NB4 (cell line): Measurements from ENCODE around the gene MFN2.

Experiments used
- MYC ChIP-seq: IDR thresholded peaks from 2 replicates; pipeline ENCODE4 v1.6.1; 2011; ENCODE audit warnings: low read depth, low read length
- POLR2A ChIP-seq: IDR thresholded peaks from 2 replicates; pipeline ENCODE4 v1.6.1; 2011; ENCODE audit warnings: mild to moderate bottlenecking; ENCODE audit not compliant: insufficient read length; ENCODE audit errors: extremely low read depth
- TF ChIP-seq, protein P1 (sequence below): IDR thresholded peaks from one replicate; pipeline ENCODE4 v1.5.1; 2012; ENCODE audit warnings: low read depth, low read length

DNA sequence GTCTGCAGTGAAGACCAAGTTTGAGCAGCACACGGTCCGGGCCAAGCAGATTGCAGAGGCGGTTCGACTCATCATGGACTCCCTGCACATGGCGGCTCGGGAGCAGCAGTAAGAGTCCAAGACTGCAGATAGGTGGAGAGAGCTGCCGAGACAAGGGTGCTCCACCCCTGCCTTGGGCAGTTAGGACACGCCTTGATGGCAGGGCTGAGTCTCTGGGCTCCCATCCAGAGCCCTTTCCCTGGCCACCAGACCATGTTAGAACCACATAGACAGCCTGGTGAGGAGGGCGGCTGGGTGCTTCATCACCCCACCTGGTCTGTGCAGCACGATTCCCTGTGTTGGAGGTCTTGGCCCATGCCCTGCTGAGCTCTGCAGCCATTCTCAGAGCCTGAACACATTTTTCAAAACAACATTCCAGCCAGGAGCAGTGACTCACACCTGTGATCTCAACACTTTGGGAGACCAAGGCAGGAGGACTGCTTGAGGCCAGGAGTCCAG, 21.8 kb downstream of the MFN2 start:
- no peak for TF ChIP-seq POLR2A
- TF ChIP-seq, protein P1, sequence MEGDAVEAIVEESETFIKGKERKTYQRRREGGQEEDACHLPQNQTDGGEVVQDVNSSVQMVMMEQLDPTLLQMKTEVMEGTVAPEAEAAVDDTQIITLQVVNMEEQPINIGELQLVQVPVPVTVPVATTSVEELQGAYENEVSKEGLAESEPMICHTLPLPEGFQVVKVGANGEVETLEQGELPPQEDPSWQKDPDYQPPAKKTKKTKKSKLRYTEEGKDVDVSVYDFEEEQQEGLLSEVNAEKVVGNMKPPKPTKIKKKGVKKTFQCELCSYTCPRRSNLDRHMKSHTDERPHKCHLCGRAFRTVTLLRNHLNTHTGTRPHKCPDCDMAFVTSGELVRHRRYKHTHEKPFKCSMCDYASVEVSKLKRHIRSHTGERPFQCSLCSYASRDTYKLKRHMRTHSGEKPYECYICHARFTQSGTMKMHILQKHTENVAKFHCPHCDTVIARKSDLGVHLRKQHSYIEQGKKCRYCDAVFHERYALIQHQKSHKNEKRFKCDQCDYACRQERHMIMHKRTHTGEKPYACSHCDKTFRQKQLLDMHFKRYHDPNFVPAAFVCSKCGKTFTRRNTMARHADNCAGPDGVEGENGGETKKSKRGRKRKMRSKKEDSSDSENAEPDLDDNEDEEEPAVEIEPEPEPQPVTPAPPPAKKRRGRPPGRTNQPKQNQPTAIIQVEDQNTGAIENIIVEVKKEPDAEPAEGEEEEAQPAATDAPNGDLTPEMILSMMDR: no peak
- no peak for TF ChIP-seq MYC
